Measurements from ENCODE around the gene JARID2. TPM values are rescaled to one million over a fixed set of nuclear protein-coding genes. Genes with fewer than 3 reads are reported as not detected.

JARID2 gene
- total and polyA plus RNA-seq, 8 donors = 2.4 to 6.7 (median 3.7) TPM

DNA sequence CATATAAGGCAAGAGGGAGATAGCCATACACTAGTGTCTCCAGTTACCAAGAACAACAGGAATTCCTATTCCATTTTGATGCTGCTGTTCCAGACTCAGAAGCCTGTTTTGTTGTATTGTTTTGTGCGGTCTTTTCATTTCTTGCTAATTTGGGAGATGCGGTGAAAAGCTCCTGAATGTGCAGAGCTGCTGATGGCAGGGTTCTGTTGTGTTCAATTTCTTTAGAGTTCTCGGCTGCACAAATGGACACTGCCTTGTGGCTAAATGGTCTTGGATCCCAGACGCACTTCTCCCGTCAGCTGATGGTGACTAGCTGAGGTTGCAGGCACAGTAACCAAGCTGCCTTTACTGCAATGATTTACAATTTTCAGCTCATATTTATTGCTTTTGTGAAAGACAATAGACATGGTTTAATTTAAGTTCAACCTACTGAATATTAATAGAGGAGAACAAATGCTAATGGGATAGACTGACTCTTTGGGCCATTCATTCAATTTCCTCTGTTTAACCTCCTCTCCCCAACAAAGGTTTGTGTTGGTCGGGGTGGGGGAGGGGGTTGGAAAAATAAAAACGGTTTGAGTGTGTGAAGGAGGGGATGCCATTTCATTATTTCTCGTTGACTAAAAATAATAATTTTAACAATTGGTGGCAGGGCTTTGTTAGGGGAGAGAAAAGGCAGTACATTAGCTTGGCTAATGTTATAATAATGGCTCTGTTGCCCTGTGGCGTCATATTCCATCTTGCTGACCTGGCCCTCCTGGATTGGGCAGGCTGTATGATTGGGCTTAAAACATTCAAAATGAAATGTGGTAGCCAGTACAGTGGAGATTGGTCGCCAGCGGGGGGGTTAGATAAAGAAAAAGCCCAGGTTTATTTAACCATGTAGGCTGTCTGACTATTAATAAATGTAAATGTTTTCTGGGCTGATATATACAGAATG lies 159.5 kb downstream of the JARID2 start:
- WGBS, 2 donors = 91 to 93% methylated on average over 11 of the region's 11 CpGs
- DNase-seq = no peak

DNA sequence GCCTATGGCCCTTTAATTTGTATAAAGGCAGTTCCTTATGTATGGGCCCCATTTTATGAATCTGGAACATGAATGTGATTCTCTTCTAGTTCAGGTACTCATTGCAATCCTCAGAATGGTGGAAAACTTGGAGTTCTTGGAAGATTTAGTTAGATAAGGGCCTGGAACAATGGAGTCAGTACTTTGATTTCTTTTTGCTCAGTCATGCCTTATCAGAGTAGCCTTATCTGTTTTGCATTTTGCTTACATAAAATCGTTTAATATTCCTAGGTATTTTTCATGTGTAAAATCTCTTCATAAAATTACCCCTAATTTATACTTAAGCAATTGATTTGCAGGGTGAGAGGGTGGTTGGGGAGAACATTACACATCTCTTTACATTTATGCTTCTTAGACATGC lies 160.6 kb downstream of the JARID2 start:
- DNase-seq (no peak), FAIRE-seq (no peak), ATAC-seq (no peak)
- Histone ChIP-seq H3K27ac (no peak overlapping the region), H3K9me3 (no peaks in the 10 kb centered on the region), H3K36me3 (no peaks in the 10 kb centered on the region), H3K4me1 (no peaks in the 10 kb centered on the region), H3K4me3 (no peak overlapping the region), H3K27me3 (no peaks in the 10 kb centered on the region)
- 4 to 12% methylated on average over 1 of the region's 1 CpG for WGBS, 2 donors
- TF ChIP-seq, protein P1, sequence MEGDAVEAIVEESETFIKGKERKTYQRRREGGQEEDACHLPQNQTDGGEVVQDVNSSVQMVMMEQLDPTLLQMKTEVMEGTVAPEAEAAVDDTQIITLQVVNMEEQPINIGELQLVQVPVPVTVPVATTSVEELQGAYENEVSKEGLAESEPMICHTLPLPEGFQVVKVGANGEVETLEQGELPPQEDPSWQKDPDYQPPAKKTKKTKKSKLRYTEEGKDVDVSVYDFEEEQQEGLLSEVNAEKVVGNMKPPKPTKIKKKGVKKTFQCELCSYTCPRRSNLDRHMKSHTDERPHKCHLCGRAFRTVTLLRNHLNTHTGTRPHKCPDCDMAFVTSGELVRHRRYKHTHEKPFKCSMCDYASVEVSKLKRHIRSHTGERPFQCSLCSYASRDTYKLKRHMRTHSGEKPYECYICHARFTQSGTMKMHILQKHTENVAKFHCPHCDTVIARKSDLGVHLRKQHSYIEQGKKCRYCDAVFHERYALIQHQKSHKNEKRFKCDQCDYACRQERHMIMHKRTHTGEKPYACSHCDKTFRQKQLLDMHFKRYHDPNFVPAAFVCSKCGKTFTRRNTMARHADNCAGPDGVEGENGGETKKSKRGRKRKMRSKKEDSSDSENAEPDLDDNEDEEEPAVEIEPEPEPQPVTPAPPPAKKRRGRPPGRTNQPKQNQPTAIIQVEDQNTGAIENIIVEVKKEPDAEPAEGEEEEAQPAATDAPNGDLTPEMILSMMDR (IDR thresholded peaks at IDR 0.05) = no peak
- intact Hi-C loops (cut with DNase I) = no loop called here

More for the DNA sequence above, 159.5 kb downstream of the JARID2 start:
- intact Hi-C loops (cut with DNase I) = no loop called here
- H3K4me3 ChIP-seq = no peak overlapping the region
- H3K36me3 ChIP-seq = no peaks in the 10 kb centered on the region
- TF ChIP-seq, protein P1 (IDR thresholded peaks at IDR 0.05) = no peak
- ATAC-seq (no peak), FAIRE-seq (no peak)
- H3K27me3 ChIP-seq = no peaks in the 10 kb centered on the region
- H3K4me1 ChIP-seq = peaks cover 0 to 5% (median 2%) of the 10 kb centered on the region in 3 donors
- no peaks in the 10 kb centered on the region for H3K9me3 ChIP-seq
- H3K27ac ChIP-seq = no peak overlapping the region

DNA sequence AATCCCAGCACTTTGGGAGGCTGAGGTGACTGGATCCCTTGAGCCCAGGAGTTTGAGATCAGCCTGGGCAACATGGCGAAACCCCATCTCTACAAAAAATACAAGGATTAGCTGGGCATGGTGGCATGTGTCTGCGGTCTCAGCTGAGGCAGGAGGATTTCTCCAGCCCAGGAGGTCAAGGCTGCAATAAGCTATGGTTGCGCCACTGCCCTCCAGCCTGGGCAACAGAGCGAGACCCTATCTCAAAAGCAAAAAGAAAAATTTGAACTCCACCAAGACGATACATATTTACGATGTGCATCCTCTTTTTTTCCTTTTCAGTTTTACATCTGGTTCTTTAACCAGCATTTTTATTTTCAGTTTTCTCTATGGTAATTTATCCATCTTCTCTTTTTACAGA lies 162.1 kb downstream of the JARID2 start:
- WGBS, 2 donors = 95 to 99% methylated on average over 6 of the region's 6 CpGs
- FAIRE-seq = no peak
- TF ChIP-seq, protein P1 (IDR thresholded peaks at IDR 0.05) = no peak

DNA sequence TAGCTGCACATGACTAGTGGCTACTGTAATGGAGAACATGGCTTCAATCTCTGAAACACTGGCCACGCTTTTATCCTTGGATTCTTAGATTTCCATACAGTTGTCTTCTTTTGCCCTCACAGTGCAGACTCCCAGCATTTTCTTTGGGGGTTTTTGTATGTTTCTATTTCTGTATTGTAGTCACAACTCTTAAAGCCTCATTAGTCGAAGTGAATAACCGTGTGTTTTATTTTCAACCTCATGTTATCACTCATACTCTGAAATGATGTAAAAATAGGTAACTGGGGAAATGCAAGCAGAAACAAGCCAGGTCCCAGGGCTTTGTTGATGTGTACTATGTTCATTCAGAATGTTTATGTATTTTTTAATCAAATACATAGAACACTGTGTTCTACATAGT lies 162.9 kb downstream of the JARID2 start:
- no peak for FAIRE-seq
- H3K4me1 ChIP-seq = no peaks in the 10 kb centered on the region

More for the DNA sequence above, 162.1 kb downstream of the JARID2 start:
- H3K27ac ChIP-seq = no peak overlapping the region
- no peaks in the 10 kb centered on the region for H3K9me3 ChIP-seq
- no peak overlapping the region for H3K4me3 ChIP-seq
- no peaks in the 10 kb centered on the region for H3K27me3 ChIP-seq
- intact Hi-C loops (cut with DNase I) = no loop called here
- no peaks in the 10 kb centered on the region for H3K4me1 ChIP-seq
- H3K36me3 ChIP-seq = no peaks in the 10 kb centered on the region
- ATAC-seq (no peak), DNase-seq (no peak)

More for the DNA sequence above, 162.9 kb downstream of the JARID2 start:
- intact Hi-C loops (cut with DNase I) = no loop called here
- Histone ChIP-seq H3K27me3 (no peaks in the 10 kb centered on the region), H3K4me3 (no peak overlapping the region), H3K9me3 (no peaks in the 10 kb centered on the region), H3K27ac (no peak overlapping the region), H3K36me3 (no peaks in the 10 kb centered on the region)
- DNase-seq = no peak
- TF ChIP-seq, protein P1 (IDR thresholded peaks at IDR 0.05) = no peak
- WGBS, 2 donors = 87 to 88% methylated on average over 3 of the region's 3 CpGs
- ATAC-seq = no peak

All from pancreas (tissue), 10 donors.